ENCODE data around the gene LARP6. TPM values are rescaled to one million over a fixed set of nuclear protein-coding genes. Genes with fewer than 3 reads are reported as not detected.
A peak's percentile ranks its signal among the peaks of the same experiment; 100 is the strongest.

The LARP6 gene
- total and polyA plus RNA-seq, 2 experiments from 2014 or later = 20.0 to 22.4 TPM

- TF ChIP-seq ZNF462 (CRISPR knock-in tag; IDR thresholded peaks at IDR 0.05) = no peak
These were observed 664 bp upstream of the LARP6 start (continued) for GRCh38 chr15:70854666-70854976.

- Mint-ChIP-seq H3K27ac (no peak overlapping the region; the same call in 1 of the 2 replicates), H3K4me3 (peak overlapping the region; percentile 88), H3K36me3 (ENCODE audit: low read depth) (peaks cover 14% of the 10 kb centered on the region), H3K9me3 (no peaks in the 10 kb centered on the region), H3K27me3 (ENCODE audit: insufficient read depth, low read depth, poor library complexity) (peaks cover 6% of the 10 kb centered on the region), H3K4me1 (peaks cover 20% of the 10 kb centered on the region)
- DNase-seq (ENCODE audit: low spot score) (peak; percentile 85), ATAC-seq (peak; percentile 81)
- H3K4me3 ChIP-seq = peak overlapping the region; percentile 87
- H4K20me1 ChIP-seq (replicated peaks; ENCODE audit: insufficient read depth) = no peaks in the 10 kb centered on the region; the same call in 1 of the 2 replicates
- H3K9me2 ChIP-seq (ENCODE audit: insufficient read depth) = no peaks in the 10 kb centered on the region
- H3K4me2 ChIP-seq = peak overlapping the region; percentile 81
- H3K79me2 ChIP-seq (replicated peaks; ENCODE audit: insufficient read depth) = peaks cover 7% of the 10 kb centered on the region; the same call in 1 of the 2 replicates
- peaks cover 8% of the 10 kb centered on the region for H3K4me1 ChIP-seq (ENCODE audit: insufficient read depth)
- H3K27me3 ChIP-seq (ENCODE audit: insufficient read depth) = peaks cover 10% of the 10 kb centered on the region
- H3K36me3 ChIP-seq (ENCODE audit: insufficient read depth) = no peaks in the 10 kb centered on the region
- no peak overlapping the region for H3K27ac ChIP-seq (ENCODE audit: low read depth)
- TF ChIP-seq JUNB (IDR thresholded peaks at IDR 0.05; ENCODE audit: unreplicated experiment) (no peak), POLR2AphosphoS5 (IDR thresholded peaks at IDR 0.05; ENCODE audit: low read depth) (peak; percentile 83)
- H2AFZ ChIP-seq = peak overlapping the region; percentile 9; the same call in 1 of the 2 replicates
- H3F3A ChIP-seq (replicated peaks; ENCODE audit: low read depth) = 0 out of 2 replicates have a peak, but pooled peaks cover 9% of the 10 kb centered on the region
These were observed 512 bp downstream of the LARP6 start for GRCh38 chr15:70853318-70853972.

Measured in GM23338 (cell line).